Measurements from ENCODE around the gene PGC. TPM values are rescaled to one million over a fixed set of nuclear protein-coding genes. Genes with fewer than 3 reads are reported as not detected.

PGC gene
- total and polyA plus RNA-seq, 12 donors: 0.58 to 2.0 TPM; not detected in 10

GRCh38 chr6:41740366-41741162 is 6.6 kb downstream of the PGC start:
- DNase-seq: no peak

GRCh38 chr6:41739041-41739440 is 8.2 kb downstream of the PGC start:
- no peak overlapping the region for H3K27ac ChIP-seq
- ATAC-seq: no peak
- TF ChIP-seq CTCF (IDR thresholded peaks at IDR 0.05): no peak
- H3K36me3 ChIP-seq: no peaks in the 10 kb centered on the region
- no peaks in the 10 kb centered on the region for H3K27me3 ChIP-seq
- intact Hi-C loops (cut with DNase I): loop anchor here in 4 of 10 donors (5.0 kb wide), 2 partner anchors 38 to 43 kb away; partner anchors contain the start of genes FRS3 (in 3 of the 4) and PRICKLE4 (in 1 of the 4)
- 66 to 75% methylated on average over 4 of the region's 4 CpGs for WGBS, 2 donors
- DNase-seq: no peak
- H3K4me1 ChIP-seq: peaks cover 0 to 9% (median 6%) of the 10 kb centered on the region in 9 donors
- no peak overlapping the region for H3K4me3 ChIP-seq
- H3K9me3 ChIP-seq: no peaks in the 10 kb centered on the region

More at GRCh38 chr6:41740366-41741162, 6.6 kb downstream of the PGC start:
- TF ChIP-seq CTCF (IDR thresholded peaks at IDR 0.05): no peak
- H3K27ac ChIP-seq: no peak overlapping the region
- WGBS, 2 donors: 83 to 86% methylated on average over 13 of the region's 13 CpGs
- no peaks in the 10 kb centered on the region for H3K36me3 ChIP-seq
- H3K4me1 ChIP-seq: peaks cover 0 to 8% (median 5%) of the 10 kb centered on the region in 9 donors
- H3K4me3 ChIP-seq: no peak overlapping the region
- no peaks in the 10 kb centered on the region for H3K27me3 ChIP-seq
- intact Hi-C loops (cut with DNase I): no loop called here
- H3K9me3 ChIP-seq: no peaks in the 10 kb centered on the region
- ATAC-seq: no peak

GRCh38 chr6:41737591-41738130 is 9.5 kb downstream of the PGC start:
- H3K27me3 ChIP-seq: no peaks in the 10 kb centered on the region
- H3K4me1 ChIP-seq: peaks cover 9 to 22% (median 18%) of the 10 kb centered on the region in 9 donors
- no peak overlapping the region for H3K27ac ChIP-seq
- WGBS, 2 donors: 91 to 92% methylated on average over 6 of the region's 6 CpGs
- no peaks in the 10 kb centered on the region for H3K9me3 ChIP-seq
- ATAC-seq: no peak
- intact Hi-C loops (cut with DNase I): loop anchor here in 4 of 10 donors (5.0 kb wide), 2 partner anchors 40 to 45 kb away; partner anchors contain the start of genes FRS3 (in 3 of the 4) and PRICKLE4 (in 1 of the 4)
- no peak overlapping the region for H3K4me3 ChIP-seq
- no peak for TF ChIP-seq CTCF (IDR thresholded peaks at IDR 0.05)
- DNase-seq: no peak
- H3K36me3 ChIP-seq: no peaks in the 10 kb centered on the region

- Histone ChIP-seq H3K9me3 (no peaks in the 10 kb centered on the region), H3K36me3 (no peaks in the 10 kb centered on the region), H3K27ac (no peak overlapping the region), H3K4me3 (no peak overlapping the region), H3K27me3 (no peaks in the 10 kb centered on the region), H3K4me1 (peaks cover 11 to 28% (median 24%) of the 10 kb centered on the region in 9 donors)
- ATAC-seq (no peak), DNase-seq (no peak)
- WGBS, 2 donors: 82 to 85% methylated on average over 13 of the region's 13 CpGs
- intact Hi-C loops (cut with DNase I): loop anchor here in 4 of 10 donors (5.0 kb wide), 2 partner anchors 40 to 45 kb away; partner anchors contain the start of genes FRS3 (in 3 of the 4) and PRICKLE4 (in 1 of the 4)
- no peak for TF ChIP-seq CTCF (IDR thresholded peaks at IDR 0.05)
Measured at GRCh38 chr6:41736800-41737555, 10.2 kb downstream of the PGC start.
